AG04449 (cell line): ENCODE measurements around the gene CCDC69.
A peak's percentile ranks its signal among the peaks of the same experiment; 100 is the strongest.

Experiments
- CTCF ChIA-PET: fragments of 350-600 bp; formaldehyde crosslinking; extraction: SDS; loops from one replicate; lab custom pipeline; 2021; ENCODE audit warnings: antibody characterized with exemption; lab: Yijun Ruan, JAX
- POLR2A ChIA-PET: fragments of 400-600, 350-600 bp; formaldehyde crosslinking; extraction: SDS; loops from one replicate; lab custom pipeline; 2020; ENCODE audit warnings: antibody characterized with exemption, inconsistent platforms; lab: Yijun Ruan, JAX
- DNase-seq: peaks from one replicate; pipeline ENCODE4 v3.0.0-alpha.2; 2010; ENCODE audit warnings: low read depth, low spot score
- H3K4me3 ChIP-seq: 2 replicates; pipeline ENCODE4 v1.5.1; 2011; ENCODE audit warnings: low read depth, mild to moderate bottlenecking, control low read depth, low read length
- TF ChIP-seq, protein P1 (sequence below): IDR thresholded peaks from one replicate; pipeline ENCODE4 v1.5.1; 2011; ENCODE audit warnings: mild to moderate bottlenecking, moderate library complexity, low read length, control low read depth, inconsistent platforms; ENCODE audit not compliant: insufficient read depth; ENCODE audit errors: missing control alignments

CCDC69 gene

DNA sequence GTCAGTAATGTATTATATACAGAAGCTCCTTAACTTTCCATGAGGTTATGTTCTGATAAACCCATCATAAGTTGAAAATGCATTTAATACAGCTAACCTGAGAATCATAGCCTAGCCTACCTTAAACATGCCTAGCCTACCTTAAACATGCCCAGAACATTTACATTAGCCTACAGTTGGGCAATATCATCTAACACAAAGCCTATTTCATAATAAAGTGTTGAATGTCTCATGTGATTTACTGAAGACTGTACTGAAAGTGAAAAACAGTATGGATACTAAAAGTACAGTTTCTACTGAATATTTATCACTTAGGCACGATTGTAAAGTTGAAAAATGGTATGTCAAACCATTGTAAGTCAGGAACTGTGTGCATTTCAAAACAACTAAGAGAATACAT is 30.7 kb upstream of the CCDC69 start:
- TF ChIP-seq, protein P1, sequence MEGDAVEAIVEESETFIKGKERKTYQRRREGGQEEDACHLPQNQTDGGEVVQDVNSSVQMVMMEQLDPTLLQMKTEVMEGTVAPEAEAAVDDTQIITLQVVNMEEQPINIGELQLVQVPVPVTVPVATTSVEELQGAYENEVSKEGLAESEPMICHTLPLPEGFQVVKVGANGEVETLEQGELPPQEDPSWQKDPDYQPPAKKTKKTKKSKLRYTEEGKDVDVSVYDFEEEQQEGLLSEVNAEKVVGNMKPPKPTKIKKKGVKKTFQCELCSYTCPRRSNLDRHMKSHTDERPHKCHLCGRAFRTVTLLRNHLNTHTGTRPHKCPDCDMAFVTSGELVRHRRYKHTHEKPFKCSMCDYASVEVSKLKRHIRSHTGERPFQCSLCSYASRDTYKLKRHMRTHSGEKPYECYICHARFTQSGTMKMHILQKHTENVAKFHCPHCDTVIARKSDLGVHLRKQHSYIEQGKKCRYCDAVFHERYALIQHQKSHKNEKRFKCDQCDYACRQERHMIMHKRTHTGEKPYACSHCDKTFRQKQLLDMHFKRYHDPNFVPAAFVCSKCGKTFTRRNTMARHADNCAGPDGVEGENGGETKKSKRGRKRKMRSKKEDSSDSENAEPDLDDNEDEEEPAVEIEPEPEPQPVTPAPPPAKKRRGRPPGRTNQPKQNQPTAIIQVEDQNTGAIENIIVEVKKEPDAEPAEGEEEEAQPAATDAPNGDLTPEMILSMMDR: no peak
- H3K4me3 ChIP-seq: no peak overlapping the region
- ChIA-PET CTCF (interaction anchor here (0.9 to 1.9 kb wide), 2 partner anchors 9 to 16 kb away, joined by 3 to 4 read pairs; no protein-coding TSS in a partner anchor), POLR2A (no interaction called here)
- DNase-seq: no peak

DNA sequence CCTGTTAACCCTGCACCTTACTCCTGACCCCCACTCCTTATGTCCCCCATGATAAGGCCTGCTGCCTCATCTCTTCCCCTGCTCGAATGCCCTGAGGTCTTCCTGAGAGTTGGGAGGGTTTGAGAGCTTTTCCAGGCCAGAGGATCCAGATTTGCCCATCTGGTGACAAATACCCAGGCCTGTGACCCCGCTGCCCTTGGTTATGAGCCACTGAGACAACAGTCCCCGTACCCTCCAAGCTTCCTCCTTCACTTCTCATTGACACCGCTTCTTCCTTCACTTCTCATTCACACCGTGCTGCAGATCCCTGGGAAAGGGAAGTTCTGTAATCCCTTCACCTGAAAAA is 29.7 kb upstream of the CCDC69 start:
- ChIA-PET POLR2A (interaction anchor here (1.1 to 1.2 kb wide), 2 partner anchors 10 to 32 kb away, joined by 3 to 5 read pairs; no protein-coding TSS in a partner anchor), CTCF (interaction anchor here (1.4 to 1.9 kb wide), 2 partner anchors 15 to 60 kb away, joined by 4 read pairs; no protein-coding TSS in a partner anchor)
- TF ChIP-seq, protein P1: no peak
- DNase-seq: no peak
- peak overlapping the region; percentile 79 for H3K4me3 ChIP-seq

DNA sequence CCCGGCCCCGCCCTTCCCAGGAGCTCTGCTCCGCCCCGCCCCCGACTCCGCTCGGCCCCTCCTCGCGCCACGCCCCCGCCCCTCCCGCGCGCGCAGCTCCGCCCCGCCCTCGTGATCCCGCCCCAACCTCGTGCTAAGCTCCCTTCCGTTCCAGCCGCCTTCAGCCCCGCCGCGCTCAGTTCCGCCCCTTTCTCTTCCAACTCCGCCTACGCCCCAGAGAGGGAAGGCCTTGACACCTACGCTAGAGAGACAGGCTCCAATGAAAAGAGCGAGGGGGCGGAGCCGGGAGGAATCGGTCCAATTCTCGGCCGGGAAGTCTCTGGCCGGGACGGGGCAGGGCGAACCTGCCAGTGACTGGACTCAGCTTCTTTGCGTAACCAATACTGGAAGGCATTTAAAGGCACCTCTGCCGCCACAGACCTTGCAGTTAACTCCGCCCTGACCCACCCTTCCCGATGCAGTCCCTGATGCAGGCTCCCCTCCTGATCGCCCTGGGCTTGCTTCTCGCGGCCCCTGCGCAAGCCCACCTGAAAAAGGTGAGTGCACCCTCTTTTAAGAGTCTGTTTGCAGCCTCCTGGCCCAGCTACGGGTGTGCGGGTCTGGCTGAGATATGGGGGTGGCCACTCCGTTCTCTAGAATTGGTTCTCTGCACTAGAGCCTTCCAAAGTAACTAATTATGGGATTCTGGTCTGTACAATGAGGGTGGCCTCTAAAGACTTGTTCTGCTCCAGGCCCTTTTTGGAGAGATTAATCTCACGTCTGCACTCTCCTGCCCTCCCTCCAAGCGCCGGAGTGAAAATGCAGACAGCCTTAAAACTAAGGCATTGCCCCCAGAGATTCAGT is 29.1 kb upstream of the CCDC69 start, which contains the start of gene GM2A:
Gene GM2A (plus strand): TSS at position 424 of the 843 bp plus-strand sequence. CDS start 32 bp downstream, at position 456.
- DNase-seq: peak; percentile 91
- H3K4me3 ChIP-seq: peak within 1 kb of the TSS; percentile 79
- ChIA-PET CTCF (interaction anchor here (0.8 to 2.3 kb wide), 5 partner anchors 10 to 193 kb away, joined by 3 to 8 read pairs (median 4); no protein-coding TSS in a partner anchor), POLR2A (interaction anchor here (0.6 to 1.2 kb wide), 6 partner anchors 11 to 518 kb away, joined by 3 to 5 read pairs (median 4); partner anchors contain the start of genes CCDC69 and G3BP1)
- TF ChIP-seq, protein P1: no peak

DNA sequence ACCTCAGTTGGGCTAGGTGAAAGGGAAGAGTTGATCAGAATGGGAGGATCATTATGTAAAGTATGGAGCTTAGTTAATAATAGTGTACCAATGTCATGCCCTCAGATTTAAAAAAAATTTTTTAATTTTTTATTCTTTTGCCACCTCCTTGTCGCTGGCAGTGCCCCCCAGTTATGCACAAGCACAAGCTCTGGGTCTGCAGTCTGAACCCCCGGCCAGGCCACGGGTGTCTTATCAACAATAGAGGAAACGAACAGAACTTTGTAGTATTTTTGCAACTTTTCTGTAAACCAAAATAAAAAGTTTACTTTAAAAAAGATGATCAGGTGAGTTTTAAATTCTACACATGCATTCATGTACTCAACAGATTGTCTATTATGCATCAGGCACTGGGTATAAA is 27.7 kb upstream of the CCDC69 start:
- ChIA-PET POLR2A (no interaction called here), CTCF (interaction anchor here (1.0 to 2.3 kb wide), 2 partner anchors 9 to 10 kb away, joined by 3 to 8 read pairs; no protein-coding TSS in a partner anchor)
- no peak for DNase-seq
- TF ChIP-seq, protein P1: no peak
- no peak overlapping the region for H3K4me3 ChIP-seq

DNA sequence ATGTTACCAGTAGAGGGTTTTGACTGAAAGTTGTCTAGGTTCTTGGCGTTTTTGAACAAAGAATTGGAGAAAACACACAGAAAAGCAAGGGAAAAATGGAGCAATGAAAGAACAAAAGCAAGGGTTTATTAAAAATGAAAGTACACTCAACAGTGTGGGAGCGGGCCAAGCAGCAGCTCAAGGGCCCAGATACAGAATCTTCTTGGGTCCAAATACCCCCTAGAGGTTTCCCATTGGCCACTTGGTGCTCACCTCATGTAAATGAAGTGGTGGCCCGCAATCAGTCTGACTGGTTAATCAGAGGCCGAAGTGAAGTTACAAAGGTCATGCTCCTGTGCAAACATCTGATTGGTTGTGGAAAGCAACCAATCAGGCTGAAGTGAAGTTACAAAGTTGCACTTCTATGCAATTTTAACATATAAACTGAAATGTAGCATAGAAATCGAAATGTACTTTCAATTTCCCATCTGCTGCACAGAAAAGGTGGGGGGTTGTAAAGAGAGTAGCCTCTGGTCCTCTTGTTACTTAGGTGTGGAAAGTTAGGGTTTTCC is 27.2 kb upstream of the CCDC69 start:
- CTCF ChIA-PET: interaction anchor here (1.0 to 2.3 kb wide), 2 partner anchors 8 to 10 kb away, joined by 3 to 8 read pairs; no protein-coding TSS in a partner anchor
- TF ChIP-seq, protein P1: no peak
- no peak for DNase-seq
- POLR2A ChIA-PET: no interaction called here
- no peak overlapping the region for H3K4me3 ChIP-seq
